HTERT RPE-1 (cell line): ENCODE data around the gene RPS24.
"Not testable (repeated sequence)": the region's sequence is repeated elsewhere in the genome, so short reads cannot be mapped to it uniquely, and the experiment has no call there.

Experiments
- in situ Hi-C: fragments of 300-500 bp; cut with MboI; formaldehyde crosslinking; loops from 4 replicates; pipeline ENCODE4 v1.14.3; 2020; ENCODE audit warnings: low sequenced_read_pairs

The RPS24 gene

GRCh38 chr10:78047314-78047891 lies 13.7 kb downstream of the RPS24 start:
- in situ Hi-C loops: no loop called here

DNA sequence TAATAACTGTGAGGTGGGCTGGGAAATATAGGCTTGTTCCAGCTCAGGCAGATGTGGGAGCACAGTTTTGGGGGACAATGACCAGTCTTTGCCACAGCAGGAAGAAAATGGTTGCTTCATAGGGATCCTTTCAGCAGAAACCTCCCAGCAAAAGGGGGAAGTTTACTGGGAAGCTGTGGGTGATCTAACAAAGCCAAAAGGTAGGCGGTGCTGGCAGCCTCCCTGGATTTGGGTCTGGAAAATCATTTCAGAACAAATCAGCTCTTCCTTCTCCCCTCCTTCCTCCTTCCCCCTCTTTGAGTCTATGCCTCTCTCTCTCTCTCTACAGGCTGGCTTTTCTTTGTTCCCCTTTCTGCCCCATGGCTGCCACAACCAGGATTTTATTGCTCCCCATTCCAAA lies 16.2 kb downstream of the RPS24 start:
- in situ Hi-C loops: no loop called here

GRCh38 chr10:78053211-78053868 lies 19.7 kb downstream of the RPS24 start:
- in situ Hi-C loops: no loop called here

DNA sequence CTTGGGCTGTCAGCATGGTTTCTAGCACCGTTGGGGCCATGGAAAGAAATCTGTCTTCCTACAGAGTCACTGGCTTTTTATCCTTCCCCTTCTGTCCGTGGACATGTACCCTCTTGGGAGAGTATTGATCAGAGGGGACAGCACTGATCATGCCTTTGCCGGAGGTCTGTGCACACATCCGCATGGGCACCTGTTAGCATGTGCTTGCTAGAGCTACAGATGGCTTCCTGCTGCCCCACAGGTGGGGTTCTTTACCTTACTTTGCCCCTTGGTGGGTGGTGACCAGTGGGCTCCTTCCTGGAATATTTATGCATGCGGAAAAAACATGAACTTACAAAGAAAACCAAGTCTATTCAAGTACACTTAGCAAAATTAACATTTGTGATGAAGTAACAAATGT lies 24.9 kb downstream of the RPS24 start:
- in situ Hi-C loops: no loop called here

DNA sequence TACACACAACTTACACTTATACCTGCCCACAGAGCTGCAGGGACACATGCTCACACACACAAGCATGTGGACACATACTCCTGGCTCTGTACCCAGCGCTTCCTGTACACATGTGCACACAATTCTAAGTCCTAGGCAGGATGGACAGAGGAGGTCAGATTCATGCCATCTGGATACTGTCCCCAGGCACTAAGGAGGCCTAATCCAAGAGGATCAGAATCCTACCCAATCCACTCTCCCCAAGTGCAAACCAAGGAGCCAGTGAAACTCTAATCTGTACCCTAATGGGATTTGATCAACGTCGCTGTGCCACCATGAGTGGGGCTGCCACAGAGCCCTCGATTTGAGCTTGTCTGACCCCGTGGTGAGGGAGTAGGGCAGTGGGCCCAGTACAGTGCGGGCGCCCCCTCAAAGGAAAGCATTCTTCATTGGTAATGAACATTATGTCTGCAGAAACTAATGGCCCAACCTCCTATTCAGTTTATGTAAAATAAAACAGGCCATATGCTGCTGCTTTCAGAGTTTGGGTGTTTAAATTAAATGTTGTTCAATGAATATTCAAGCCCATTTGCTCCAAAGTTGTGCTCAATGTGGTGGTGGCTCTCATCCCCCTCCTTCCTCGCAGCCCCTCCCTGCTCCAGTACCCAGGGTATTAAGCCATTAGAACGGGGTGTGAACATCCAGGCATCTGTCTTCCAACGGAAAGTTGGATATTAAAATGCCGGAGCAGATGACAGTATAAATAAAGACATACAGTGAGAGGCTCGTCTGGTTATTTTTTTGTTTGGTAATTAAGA lies 26.4 kb downstream of the RPS24 start:
- in situ Hi-C loops: no loop called here

- in situ Hi-C loops: no loop called here
Measured at GRCh38 chr10:78062296-78062695, 28.6 kb downstream of the RPS24 start.

DNA sequence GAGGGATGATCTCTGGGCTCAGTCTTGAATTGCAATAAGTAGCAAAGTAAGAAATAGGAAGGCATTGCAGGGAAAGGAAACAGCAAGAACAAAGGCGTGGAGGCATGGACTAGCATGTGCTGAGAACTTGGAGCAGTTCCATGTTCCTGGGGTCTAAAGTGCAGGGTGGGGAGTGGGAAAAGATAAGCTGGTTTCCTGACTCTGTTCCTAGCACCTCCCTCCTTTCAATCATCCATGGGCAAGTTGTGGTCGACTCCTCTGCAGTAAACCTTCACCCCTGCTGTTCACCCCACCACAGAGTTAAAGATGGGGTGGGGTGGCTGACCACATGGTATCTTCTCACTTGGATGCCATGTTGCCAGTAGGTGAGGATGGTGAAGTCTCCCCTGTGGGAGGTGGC lies 29.6 kb downstream of the RPS24 start:
- in situ Hi-C loops: no loop called here

DNA sequence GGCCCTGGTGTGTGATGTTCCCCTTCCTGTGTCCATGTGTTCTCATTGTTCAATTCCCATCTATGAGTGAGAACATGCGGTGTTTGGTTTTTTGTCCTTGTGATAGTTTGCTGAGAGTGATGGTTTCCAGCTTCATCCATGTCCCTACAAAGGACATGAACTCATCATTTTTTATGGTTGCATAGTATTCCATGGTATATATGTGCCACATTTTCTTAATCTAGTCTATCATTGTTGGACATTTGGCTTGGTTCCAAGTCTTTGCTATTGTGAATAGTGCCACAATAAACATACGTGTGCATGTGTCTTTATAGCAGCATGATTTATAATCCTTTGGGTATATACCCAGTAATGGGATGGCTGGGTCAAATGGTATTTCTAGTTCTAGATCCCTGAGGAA lies 31.3 kb downstream of the RPS24 start:
- in situ Hi-C loops: not testable (repeated sequence)

GRCh38 chr10:78065611-78066010 lies 31.9 kb downstream of the RPS24 start:
- in situ Hi-C loops: no loop called here

- in situ Hi-C loops: no loop called here
Measured at GRCh38 chr10:78066012-78066411, 32.3 kb downstream of the RPS24 start.

DNA sequence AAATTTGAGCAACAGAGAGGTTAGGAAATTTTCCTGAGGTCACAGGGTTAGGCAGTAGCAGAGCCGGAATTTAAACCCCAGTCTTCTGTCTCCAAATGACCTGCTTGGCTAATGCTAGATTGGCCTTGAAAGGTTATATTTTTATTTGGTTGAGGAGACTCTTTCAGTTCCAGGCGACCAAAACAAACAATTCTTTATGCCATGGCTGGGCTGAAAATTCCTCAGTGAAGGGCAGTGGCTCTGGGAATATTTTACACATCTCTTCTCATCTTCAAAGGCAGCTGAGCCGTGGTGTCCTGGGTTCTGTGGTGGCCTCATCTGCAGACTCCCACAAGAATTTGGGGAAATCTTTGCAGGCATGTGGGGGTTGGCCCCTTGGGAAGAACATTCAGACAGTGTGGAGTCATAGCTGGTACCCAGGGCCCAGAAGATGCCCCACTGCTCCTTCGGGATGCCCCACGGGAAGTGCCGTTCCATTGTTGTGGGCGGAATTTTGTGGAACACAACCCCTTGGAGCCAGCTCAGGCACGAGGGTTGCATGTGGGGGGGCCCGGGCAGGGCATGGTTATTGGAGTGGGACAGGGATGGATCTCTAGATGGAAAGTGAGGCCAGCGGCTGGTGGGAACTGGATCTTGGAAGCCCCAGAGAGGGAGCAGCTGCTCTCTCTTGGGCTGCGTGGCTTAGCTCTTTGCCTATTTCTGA lies 33.2 kb downstream of the RPS24 start:
- in situ Hi-C loops: no loop called here

GRCh38 chr10:78069151-78069550 lies 35.5 kb downstream of the RPS24 start:
- in situ Hi-C loops: no loop called here

- in situ Hi-C loops: not testable (repeated sequence)
Measured at GRCh38 chr10:78070064-78070463, 36.4 kb downstream of the RPS24 start.

DNA sequence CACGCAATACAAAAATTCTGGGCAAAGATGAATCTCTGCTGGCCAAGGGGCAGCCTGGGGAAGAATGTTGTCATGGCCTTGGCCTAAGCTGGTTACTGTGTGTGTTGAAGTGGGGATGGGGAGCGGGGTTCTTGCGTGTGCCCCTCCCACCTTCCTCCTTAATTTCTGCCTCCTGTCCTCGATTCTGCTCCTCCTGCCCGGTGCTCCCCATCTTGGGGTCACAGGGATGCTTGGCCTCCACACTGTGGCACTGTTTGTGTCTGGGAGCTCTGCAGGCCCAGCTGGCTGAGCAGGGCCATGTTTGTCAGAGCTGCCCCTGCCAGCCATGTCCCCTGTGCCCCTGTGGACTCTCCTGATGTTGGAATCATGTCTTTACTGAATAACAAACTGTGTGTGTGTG lies 37.1 kb downstream of the RPS24 start:
- in situ Hi-C loops: no loop called here

DNA sequence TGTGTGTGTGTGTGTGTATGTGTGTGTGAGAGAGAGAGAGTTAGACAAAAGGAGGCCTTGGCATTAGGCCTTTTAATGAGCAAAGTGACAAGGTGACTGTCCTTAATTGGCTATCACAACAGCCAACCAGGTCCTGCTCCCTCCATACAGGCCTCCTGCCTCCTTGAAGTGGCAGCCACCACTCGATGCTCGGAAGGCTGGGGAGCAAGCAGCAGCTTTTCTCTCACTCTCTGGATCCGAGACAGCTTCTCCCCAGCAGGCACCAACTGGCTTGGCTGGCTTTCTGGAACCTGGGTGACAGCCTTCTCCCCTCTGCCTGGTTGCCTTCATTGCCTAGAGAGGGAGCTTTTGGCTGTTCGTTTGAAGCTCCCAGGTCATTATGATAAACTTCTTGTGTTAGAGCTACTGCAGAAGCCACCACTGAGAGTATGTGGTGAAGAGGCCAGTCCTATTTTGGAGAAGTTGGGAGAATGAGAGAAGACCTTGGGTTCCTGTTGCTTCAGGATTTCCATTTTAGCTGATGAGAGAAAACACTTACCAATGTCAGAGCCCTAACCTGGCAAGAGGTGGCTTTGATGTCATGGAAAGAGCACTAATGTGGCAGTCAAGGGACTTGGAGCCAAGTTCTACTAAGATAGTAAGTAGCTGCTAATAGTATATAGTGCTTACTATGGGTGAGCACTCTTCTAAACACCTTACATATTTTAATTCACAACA lies 37.6 kb downstream of the RPS24 start:
- in situ Hi-C loops: no loop called here

DNA sequence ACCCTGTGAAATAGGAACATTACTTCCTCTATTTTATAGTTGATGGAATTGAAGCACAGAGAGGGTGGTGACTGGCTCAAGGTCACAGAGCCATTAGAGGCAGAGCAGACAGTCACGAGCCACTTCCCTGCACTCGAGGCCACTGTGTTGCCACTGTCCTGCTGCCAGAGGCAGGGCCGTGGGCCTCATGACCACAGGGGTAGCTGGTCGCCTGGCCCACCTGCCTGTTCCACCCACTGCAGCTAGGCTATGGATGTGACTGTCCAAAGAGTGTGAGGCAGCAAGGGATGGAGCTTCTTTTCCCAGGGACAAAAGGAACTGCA lies 38.2 kb downstream of the RPS24 start:
- in situ Hi-C loops: no loop called here

DNA sequence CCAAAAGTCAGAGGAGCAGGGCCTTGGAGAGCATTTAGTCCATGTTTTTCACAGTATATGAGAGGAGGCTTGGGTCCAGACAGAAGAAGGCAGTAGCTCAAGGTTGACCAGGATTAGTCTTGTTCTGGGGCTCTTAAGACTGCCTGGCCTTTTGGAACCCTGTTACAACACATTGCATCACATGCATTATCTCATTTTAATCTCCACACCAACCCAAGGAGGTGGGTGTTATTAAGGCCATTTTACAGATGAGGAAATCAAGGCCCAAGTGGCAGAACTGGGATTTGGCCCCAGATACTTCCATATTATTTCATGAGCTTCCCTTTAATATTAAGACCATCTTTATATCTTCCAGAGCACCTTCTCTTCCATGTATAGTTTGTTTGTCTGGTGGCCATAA lies 38.8 kb downstream of the RPS24 start:
- in situ Hi-C loops: no loop called here

DNA sequence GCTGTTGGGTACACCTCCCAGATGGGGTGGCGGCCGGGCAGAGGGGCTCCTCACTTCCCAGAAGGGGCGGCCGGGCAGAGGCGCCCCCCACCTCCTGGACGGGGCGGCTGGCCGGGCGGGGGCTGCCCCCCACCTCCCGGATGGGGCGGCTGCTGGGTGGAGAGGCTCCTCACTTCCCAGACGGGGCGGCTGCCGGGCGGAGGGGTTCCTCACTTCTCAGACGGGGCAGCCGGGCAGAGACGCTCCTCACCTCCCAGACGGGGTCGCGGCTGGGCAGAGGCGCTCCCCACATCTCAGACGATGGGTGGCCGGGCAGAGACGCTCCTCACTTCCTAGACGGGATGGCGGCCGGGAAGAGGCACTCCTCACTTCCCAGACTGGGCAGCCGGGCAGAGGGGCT lies 42.1 kb downstream of the RPS24 start:
- in situ Hi-C loops: not testable (repeated sequence)

DNA sequence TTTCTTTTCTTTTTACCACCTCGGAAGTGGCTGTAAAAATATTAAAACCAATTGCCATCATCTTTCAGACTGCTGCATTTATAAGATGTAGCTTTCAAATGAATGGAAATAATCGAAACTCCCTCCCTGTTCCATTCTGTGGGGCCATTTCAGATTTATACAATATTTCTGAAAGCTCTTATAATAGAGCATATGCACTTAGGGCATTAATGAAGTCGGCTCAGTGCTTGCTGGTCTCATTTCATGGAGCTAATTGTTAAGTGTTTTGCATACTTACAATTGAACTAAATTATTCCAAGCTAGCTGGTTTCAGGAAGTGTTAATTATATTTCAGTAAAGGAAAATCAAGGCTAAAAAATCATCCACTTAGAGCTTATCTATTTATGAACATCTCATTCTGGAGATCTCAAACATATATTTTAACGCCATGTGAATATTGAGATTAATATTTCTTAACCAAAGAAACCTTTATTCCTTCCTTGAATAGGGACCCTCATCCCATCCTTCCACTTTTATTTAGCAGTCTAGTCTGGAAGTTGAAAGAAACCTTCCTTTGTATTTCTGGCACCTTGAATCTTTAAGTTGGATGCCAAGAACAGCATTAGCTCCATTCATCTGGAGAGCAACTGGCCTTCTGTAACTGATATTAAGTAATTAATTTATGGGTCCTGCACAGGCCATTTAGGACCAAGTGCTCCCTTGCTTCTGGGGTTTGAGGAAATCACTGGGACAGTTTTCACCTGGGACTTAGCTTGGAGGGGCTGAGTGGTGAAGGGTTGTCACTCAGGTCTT lies 45.1 kb downstream of the RPS24 start:
- in situ Hi-C loops: no loop called here

DNA sequence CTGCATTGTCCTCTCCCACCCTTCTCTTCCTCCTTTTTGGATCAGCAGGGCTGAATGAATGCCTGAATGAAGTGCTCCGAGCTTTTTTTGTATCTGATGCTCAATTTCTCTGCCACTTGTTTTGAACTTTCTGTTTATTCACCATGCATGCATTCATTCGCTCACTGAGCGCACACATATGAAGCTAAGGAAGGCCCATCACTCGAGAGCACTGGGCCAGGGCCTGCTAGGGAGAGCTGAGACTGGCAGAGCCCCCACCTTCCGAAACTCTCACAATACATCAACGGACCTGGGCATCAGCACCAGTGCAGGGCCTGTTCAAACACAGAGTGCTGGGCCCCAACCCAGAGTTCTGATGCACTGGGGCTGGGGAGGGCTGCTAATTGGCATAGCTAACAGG lies 45.7 kb downstream of the RPS24 start:
- in situ Hi-C loops: no loop called here
